Fibroblast of mammary gland (primary cell): Measurements from ENCODE around the gene AP3S2.

Experiments used
- DNase-seq: peaks from one replicate; pipeline ENCODE4 v3.0.0-alpha.2; 2010; ENCODE audit warnings: low read depth
- H3K4me3 ChIP-seq: 2 replicates; pipeline ENCODE4 v1.5.1; 2011; ENCODE audit warnings: low read depth, mild to moderate bottlenecking, low read length, moderate library complexity; ENCODE audit not compliant: control insufficient read depth
- TF ChIP-seq, protein P1 (sequence below): conservative IDR thresholded peaks from 2 replicates; pipeline ENCODE4 v1.5.1; 2011; ENCODE audit warnings: low read depth, low read length, inconsistent platforms; ENCODE audit not compliant: control insufficient read depth, insufficient read depth

The AP3S2 gene

DNA sequence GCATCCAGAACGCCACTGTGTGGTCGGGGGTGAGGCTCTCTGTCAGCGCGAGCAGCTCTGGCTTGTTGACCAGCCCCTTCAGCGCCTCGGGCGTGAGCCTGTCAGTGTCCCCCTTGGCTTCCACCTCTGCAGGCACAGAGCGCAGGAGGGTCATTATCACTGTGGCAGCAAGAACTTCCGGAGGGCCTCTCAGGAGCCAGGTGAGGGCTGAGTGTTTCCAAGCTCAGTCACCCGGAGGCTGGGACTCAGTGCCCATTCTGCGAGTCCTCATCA, 10.0 kb upstream of the AP3S2 start:
- DNase-seq, result no peak
- TF ChIP-seq, protein P1, sequence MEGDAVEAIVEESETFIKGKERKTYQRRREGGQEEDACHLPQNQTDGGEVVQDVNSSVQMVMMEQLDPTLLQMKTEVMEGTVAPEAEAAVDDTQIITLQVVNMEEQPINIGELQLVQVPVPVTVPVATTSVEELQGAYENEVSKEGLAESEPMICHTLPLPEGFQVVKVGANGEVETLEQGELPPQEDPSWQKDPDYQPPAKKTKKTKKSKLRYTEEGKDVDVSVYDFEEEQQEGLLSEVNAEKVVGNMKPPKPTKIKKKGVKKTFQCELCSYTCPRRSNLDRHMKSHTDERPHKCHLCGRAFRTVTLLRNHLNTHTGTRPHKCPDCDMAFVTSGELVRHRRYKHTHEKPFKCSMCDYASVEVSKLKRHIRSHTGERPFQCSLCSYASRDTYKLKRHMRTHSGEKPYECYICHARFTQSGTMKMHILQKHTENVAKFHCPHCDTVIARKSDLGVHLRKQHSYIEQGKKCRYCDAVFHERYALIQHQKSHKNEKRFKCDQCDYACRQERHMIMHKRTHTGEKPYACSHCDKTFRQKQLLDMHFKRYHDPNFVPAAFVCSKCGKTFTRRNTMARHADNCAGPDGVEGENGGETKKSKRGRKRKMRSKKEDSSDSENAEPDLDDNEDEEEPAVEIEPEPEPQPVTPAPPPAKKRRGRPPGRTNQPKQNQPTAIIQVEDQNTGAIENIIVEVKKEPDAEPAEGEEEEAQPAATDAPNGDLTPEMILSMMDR, result no peak
- no peak overlapping the region for H3K4me3 ChIP-seq

DNA sequence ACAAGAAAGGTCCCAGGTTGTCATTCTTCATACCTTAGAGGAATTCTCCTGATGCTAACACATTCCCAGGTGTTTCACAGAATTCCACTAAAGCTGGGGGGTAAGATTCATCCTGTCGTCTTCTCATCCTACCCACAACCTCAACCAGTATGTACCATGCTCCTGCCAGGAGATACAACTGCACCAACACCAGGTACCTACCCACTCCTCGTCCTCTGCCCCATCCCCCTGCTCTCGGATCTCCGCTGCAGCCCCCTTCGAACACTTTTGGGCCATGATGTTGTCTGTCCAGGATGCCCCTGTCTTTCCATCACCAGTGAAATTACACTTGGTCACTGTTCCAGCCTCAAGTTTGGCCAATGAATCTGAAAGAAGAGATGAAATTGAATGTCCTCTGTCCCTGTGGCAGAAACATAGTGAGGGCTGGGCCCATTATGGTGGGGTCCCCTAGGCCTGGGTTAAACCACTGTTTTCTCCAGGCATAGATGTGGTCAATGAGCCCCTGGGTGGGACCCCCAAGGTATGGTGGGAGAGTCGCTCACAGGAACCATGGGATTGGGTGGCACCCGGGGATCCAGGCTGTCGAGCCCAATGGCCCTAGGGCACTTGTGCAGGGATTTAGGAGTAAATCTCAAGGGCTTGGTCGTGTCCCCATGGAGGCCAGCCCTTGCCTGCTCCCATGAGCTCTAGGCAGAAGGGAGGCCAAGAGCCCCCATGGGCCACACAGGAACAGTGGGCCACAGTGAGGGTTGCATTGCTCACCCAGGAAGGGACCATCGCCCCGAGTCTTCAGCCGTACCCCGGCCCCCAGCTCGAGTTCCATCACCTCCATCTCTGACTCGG, 9.4 kb upstream of the AP3S2 start:
- no peak for DNase-seq
- H3K4me3 ChIP-seq, result no peak overlapping the region
- TF ChIP-seq, protein P1, result no peak

DNA sequence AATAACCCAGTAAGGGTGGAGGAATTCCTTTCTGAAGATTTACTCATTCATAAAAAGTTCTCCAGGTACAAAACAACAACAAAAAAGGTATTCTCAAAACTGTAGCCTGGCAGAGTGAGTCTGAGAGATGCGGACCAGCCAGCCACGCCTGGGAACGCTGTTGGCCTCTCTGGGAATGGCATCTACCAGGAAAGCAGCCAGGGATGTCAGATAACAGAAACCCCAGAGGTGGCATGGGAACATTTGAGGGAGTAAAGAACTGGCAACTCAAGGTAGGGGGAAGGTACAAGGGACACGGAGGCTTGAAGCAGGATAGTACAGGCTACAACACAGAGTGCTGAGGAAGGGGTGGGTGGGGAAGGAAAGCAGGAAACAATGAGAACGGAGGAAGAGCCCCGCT, 7.1 kb upstream of the AP3S2 start:
- TF ChIP-seq, protein P1, result no peak
- DNase-seq, result no peak
- no peak overlapping the region for H3K4me3 ChIP-seq

DNA sequence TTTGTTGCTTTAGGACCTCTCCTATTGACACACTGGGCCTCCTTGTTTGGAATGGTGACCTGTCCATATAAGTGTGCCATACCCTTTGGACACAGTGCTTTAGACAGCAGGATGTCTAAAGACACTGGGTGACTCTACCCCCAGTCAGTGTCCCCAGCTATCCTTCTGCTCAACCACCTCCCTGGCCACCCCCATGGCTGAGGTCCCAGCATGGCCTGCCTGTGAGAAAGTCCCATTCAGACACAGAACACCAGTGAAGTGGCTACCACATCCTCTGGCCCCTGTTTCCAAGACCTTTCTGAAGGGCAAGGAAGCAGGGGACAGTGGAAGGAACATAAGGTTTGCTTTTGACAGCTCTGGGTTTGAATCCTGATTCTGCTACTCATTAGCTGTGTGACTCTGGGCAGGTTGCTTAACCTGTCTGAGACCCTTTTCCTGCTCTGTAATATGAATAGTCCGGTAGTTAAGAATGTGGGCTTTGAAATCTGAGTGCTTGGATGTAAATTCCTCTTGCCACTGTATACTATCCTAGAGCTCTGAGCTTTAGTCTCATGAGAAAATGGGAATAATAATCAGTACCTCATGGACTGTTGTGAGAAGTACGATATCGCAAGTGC, 6.3 kb upstream of the AP3S2 start:
- TF ChIP-seq, protein P1, result no peak
- no peak for DNase-seq
- H3K4me3 ChIP-seq, result no peak overlapping the region

DNA sequence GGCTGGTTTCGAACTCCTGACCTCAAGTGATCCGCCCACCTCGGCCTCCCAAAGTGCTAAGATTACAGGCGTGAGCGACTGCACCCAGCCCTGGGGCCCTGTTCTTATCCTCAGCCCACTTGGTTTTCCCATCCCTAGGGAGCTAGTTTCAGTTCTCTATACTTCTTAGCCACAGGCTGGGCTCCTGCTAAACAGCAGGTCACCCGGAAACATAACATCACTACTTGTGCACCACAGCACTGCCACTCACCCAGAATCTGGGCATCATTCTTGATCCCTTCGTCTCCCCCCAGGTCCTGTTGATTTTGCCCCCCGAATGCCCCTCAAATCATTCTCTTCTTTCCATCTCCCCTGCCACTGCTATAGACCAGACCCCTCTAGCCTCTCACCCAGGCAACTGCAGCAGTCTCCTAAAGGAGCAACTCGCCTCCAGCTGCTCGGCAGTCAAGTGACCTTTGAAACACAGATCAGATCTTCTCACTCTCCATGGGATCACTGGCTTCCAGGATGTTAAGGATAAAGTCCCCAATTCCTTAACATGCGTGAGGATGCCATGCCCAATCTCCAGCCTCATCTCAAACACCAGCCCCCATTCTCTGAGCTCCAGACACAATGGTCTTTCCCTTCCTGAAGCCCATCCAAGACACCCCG, 5.6 kb upstream of the AP3S2 start:
- TF ChIP-seq, protein P1, result no peak
- no peak for DNase-seq
- H3K4me3 ChIP-seq, result no peak overlapping the region

DNA sequence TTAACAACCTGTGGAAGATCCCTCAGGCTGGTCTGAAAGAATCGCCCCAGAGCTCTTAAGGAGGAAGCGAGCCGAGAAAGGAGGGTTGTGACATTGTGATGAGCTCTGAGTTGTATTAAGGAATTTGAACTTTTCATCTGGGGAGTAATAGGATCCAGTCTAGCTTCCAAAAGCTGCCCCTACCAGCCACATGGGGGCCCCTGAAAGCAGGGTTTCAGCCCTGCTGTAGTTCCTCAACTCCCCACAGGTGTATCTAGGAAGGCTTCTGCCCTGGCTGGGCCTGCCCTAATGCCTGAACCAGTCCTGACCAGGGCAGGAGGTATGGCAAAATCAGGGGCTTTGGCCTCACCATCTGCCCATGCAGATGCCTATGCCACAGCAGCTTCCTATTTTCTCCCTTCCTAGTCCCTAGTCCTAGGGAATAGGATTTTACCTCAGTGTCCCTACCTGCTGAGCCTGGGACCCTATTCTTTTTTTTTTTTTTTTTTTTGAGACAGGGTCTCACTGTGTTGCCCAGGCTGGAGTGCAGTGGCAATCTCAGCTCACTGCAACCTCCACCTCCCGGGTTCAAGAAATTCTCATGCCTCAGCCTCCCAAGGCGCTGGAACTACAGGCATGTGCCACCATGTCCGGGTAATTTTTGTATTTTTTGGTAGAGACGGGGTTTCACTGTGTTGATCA, 5.0 kb upstream of the AP3S2 start:
- TF ChIP-seq, protein P1, result peak; percentile 61
- DNase-seq, result peak; percentile 48
- H3K4me3 ChIP-seq, result no peak overlapping the region
